Measurements from ENCODE around the gene RIMS1.

The RIMS1 gene

DNA sequence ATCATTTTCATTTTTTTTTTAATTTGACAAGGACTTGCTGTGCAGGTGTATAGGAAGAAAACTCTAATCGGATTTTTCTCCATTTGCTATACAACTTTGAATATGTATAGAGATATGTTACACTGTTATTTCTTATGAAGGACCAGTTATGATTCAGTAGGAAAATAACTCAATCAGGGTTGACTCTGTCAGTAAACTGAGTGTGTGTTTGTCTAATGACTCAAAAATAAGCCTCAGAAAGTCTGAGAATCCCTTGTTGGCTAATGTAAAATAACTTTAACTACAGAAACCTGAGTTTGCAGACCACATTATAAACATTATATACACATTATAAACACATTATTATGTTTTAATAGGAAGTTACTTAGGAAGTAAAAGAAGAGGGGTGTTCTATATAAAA lies 352.6 kb downstream of the RIMS1 start:
- no peak for DNase-seq (ENCODE audit: low spot score)

GRCh38 chr6:72245565-72245964 lies 359.2 kb downstream of the RIMS1 start:
- no peak for DNase-seq (ENCODE audit: low spot score)

- no peak for DNase-seq (ENCODE audit: low spot score)
Observed at GRCh38 chr6:72246926-72247325, 360.6 kb downstream of the RIMS1 start.

DNA sequence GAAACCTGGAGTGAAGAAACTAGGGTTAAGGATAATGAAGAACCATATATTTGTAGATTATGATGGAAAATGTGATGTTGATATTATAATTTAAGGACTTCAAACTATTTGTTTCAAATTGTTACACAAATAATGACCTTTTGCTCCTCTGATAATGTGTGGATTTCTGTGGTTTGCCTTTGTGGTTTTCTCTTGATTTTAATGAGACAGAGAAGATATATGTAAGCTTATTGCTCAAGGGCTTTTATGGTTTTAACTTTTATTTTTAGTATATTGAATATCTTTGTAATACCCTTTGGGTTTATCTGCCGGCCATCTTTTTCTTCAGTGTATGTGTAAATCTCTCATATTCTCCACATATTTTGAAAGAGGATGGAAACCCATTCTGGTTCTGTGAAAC lies 362.3 kb downstream of the RIMS1 start:
- no peak for DNase-seq (ENCODE audit: low spot score)

DNA sequence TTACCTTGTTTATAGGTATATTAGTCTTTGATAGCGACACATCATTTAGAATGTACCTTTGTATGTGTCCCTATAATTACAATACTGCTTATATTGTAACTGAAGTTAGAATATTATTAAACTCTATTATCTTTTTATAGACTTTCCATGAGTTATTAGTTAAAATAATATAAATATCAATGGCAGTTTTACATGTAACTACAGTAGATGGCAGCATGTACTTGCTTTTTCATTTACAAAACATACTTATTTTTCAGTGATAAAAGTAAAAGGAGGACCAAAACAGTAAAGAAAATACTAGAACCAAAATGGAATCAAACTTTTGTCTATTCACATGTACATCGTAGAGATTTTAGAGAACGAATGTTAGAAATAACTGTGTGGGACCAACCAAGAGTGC lies 364.3 kb downstream of the RIMS1 start:
- DNase-seq (ENCODE audit: low spot score) = no peak

DNA sequence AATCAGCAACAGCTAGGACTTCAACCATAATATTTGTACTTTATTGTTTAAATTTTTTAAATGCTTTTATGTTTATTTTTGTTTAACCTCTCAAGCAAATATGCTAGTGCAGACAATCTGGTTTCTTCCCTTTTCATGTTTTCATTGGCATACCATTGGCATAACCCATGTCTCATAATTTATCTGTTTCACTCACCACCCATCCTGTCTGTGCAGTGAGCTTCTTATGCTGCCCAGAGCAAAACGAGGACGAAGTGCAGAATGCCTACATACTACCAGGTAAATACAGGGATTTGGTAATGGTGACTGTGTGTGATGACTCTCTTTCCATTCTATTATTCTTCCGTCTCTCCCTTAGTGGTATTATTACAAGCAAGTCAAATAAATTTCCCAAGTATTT lies 374.1 kb downstream of the RIMS1 start:
- no peak for DNase-seq (ENCODE audit: low spot score)

DNA sequence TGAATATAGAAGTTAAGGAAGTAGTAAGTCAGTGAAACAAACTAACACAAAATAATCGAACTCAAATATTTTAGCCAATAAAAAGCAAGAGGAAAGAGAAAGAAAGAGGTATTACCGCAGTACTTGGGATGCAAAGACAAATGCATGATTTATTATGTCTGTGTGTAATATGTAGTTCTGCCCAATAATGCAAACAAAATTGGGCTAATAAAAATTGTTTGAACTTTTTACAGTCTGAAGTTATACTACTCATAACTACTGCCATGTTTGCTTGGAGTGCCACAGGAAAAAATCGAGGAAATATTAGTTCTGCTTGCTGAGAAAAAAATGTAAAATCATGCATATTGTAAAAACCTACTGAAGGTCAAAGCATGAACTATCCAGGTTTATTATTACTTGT lies 375.2 kb downstream of the RIMS1 start:
- no peak for DNase-seq (ENCODE audit: low spot score)

GRCh38 chr6:72262254-72262653 lies 375.9 kb downstream of the RIMS1 start:
- DNase-seq (ENCODE audit: low spot score) = no peak

GRCh38 chr6:72267470-72267869 lies 381.1 kb downstream of the RIMS1 start:
- no peak for DNase-seq (ENCODE audit: low spot score)

GRCh38 chr6:72271531-72271930 lies 385.2 kb downstream of the RIMS1 start:
- no peak for DNase-seq (ENCODE audit: low spot score)

GRCh38 chr6:72272958-72273357 lies 386.6 kb downstream of the RIMS1 start:
- DNase-seq (ENCODE audit: low spot score) = no peak

DNA sequence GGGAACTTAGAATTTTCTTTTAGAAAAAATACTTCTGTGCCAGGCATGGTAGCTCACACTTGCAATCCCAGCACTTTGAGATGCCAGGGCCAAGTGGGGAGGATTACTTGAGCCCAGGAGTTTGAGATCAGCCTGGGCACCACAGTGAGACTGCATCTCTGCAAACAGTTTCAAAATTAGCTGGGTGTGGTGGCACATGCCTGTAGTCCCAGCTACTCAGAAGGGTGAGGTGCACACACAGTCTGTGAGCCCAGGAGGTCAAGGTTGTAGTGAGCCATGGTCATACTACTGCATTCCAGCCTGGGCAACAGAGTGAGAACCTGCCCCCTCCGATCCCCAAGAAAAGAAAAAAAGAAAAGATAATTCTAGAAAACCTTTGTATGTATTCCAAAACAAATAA lies 389.5 kb downstream of the RIMS1 start:
- DNase-seq (ENCODE audit: low spot score) = no peak

- no peak for DNase-seq (ENCODE audit: low spot score)
Observed at GRCh38 chr6:72282201-72282600, 395.9 kb downstream of the RIMS1 start.

- DNase-seq (ENCODE audit: low spot score) = no peak
Observed at GRCh38 chr6:72283571-72283970, 397.2 kb downstream of the RIMS1 start.

GRCh38 chr6:72286911-72287311 lies 400.6 kb downstream of the RIMS1 start:
- no peak for DNase-seq (ENCODE audit: low spot score)

- DNase-seq (ENCODE audit: low spot score) = no peak
Observed at GRCh38 chr6:72287801-72288200, 401.5 kb downstream of the RIMS1 start.

GRCh38 chr6:72288592-72288991 lies 402.2 kb downstream of the RIMS1 start:
- no peak for DNase-seq (ENCODE audit: low spot score)

DNA sequence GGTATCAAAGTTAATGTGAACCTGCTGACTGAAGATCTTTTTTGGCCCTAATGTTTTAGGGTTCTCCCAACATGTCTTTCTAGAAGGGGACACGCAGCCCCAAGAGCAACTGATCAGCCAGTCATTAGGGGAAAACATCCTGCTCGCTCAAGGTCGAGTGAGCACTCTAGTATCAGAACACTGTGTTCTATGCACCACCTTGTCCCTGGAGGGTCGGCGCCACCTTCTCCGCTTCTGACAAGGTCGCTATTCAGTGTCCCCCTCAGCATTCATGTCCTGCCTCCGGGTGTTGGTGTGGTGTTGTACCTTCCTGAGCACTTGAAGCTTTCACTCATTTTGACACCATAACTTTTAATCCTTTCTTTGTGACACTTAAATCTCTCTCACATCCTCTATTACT lies 404.3 kb downstream of the RIMS1 start:
- DNase-seq (ENCODE audit: low spot score) = no peak

GRCh38 chr6:72296375-72296774 lies 410.0 kb downstream of the RIMS1 start:
- no peak for DNase-seq (ENCODE audit: low spot score)

DNA sequence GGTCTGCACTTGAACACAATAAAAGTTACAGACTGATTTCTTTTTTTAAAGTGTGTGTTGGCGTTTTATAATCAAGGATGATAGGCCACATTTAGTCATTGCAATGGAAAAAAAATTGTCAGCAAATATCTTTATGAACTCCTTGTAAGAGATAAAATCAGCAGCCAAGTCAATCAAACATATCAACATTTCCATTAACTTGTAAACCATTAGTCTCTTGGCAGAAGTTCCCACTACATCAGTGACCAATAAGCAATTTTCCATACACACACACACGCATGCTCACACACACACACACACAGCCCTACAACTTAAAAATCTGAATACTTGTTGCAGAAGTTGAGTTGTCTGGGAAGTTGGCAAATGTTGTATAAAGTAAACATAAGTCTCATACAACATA lies 419.6 kb downstream of the RIMS1 start:
- no peak for DNase-seq (ENCODE audit: low spot score)

GRCh38 chr6:72316675-72317380 lies 430.5 kb downstream of the RIMS1 start:
- DNase-seq (ENCODE audit: low spot score) = no peak

DNA sequence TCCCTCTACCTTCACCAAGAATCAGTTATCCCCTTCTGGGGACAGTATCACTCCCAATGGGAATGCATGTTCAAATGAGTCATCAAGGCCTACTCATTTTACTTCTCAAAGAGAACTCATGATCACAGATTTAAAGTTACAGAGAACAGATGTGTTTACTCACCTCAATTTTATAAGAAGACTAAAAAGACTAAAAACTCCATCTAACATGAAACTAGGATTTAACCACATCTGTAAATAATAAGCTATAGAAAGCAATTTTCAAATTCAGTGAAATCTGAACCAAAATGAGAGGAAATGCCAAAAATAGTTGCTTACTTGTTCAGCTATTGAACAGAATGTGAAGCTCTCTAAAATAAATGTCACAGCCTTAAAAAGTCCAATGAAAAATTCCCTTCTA lies 435.4 kb downstream of the RIMS1 start:
- no peak for DNase-seq (ENCODE audit: low spot score)

GRCh38 chr6:72322771-72323170 lies 436.4 kb downstream of the RIMS1 start:
- DNase-seq (ENCODE audit: low spot score) = no peak

DNA sequence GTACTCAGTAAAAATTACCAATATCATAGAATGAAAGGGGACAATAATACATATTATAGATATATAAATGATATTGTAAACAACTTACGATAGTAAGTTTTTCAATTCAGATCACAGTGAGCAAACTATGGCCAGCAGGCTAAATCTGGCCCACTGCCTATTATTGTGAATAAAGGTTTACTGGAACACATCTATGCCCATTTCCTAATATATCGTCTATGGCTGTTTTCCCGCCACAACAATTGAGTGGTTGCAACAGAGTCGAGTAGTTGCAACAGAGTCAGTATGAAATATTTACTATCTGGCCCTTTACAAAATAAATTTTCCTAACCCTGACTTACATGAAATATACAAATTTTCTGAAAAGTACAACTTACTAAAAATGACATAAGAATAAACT lies 438.2 kb downstream of the RIMS1 start:
- no peak for DNase-seq (ENCODE audit: low spot score)

DNA sequence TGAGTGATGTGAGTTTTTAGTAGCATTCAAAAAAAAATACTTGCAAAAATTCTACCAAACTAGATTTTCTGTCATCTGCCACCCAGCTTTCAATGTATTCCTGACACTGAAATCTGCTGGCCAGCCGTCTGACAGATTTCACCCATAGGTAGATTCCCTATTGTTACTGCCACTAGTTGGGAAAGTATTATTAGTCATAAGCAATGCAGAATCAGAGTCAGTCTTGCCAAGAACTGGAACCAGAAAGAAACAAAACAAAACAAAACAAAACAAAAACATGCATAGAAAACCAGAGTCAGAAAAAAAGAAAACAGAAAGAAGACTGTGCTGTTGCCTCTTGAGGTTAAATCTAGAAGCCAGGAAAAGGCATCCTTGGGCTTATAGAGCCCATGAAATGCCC lies 442.4 kb downstream of the RIMS1 start:
- DNase-seq (ENCODE audit: low spot score) = no peak
